ENCODE data around the gene GNG11. TPM values are rescaled to one million over a fixed set of nuclear protein-coding genes. Genes with fewer than 3 reads are reported as not detected.

GNG11 gene
- total and polyA plus RNA-seq, 10 of the 15 experiments (the other 5 are each of a cell fraction or from before 2014, with no cell fraction given): 0.15 to 2.4 (median 0.84) TPM

DNA sequence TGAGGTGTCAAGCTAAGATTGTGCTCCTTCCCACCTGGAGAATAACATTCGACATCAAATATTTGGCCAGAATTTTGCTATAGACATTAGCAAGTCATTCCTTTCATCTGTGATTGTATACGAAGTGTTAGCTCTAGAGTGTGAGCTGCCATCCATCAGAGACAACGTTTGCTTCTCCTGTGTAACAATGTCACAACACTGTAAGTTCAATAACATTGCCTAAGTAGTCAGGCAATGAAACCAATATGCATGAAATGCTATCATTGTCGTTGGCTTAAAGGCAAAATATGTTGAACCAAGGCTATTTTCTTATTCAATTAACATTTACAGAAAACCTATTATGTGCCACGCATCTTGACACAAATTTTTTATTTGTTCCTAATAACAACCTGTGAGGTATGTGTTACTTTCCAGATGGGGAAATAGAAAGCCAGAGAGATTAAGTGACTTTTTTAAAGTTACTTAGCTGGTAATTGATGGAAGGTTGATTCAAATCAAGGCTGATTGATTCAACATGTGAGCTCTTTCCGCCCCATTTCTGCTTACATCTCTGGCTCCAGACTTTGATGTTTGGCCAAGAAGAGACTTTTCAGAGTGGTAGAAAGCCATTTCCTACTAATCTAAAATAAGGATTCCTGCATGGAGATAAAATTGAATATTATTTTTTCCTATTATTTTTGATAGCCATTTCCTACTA is 50.6 kb downstream of the GNG11 start:
- 75% methylated on average over 6 of the region's 6 CpGs for WGBS (ENCODE audit: insufficient coverage, insufficient replicate concordance, low lambda C conversion rate, missing lambda C conversion rate)
- CTCF ChIA-PET: interaction anchor here (1.5 kb wide), 1 partner anchor 9 kb away, joined by 4 read pairs; no protein-coding TSS in a partner anchor
- Histone ChIP-seq H3K9ac (ENCODE audit: control insufficient read depth, insufficient read depth, low read length) (no peak overlapping the region), H3K79me2 (ENCODE audit: control insufficient read depth, insufficient read depth, low read length) (no peaks in the 10 kb centered on the region), H2AFZ (ENCODE audit: control insufficient read depth, low read depth, low read length) (no peak overlapping the region), H3K27me3 (replicated peaks in 1 of 2; ENCODE audit: control insufficient read depth in 2 of 2, insufficient read depth in 2 of 2, low read length in 1 of 2) (no peaks in the 10 kb centered on the region), H3K27ac (ENCODE audit: control insufficient read depth, insufficient read depth) (no peak overlapping the region), H4K20me1 (ENCODE audit: control insufficient read depth, insufficient read depth) (no peaks in the 10 kb centered on the region), H3K4me2 (ENCODE audit: control insufficient read depth, insufficient read depth) (no peak overlapping the region), H3K4me1 (ENCODE audit: control insufficient read depth, insufficient read depth, low read length) (no peaks in the 10 kb centered on the region), H3K36me3 (ENCODE audit: control insufficient read depth in 2 of 2, insufficient read depth in 2 of 2, low read length in 1 of 2) (no peaks in the 10 kb centered on the region), H3K4me3 (no peak overlapping the region), H3K9me3 (replicated peaks; ENCODE audit: control insufficient read depth, insufficient read depth, low read length) (no peaks in the 10 kb centered on the region)
- BruUV-seq (replicated peaks): no TSS peak
- DNase-seq (ENCODE audit: low read depth, low spot score) (no peak), ATAC-seq (no peak), FAIRE-seq (no peak)
- in situ Hi-C loops (cut with MboI): no loop called here
- RAD21 ChIA-PET (ENCODE audit: unreplicated experiment): interaction anchor here (1.2 to 1.5 kb wide), 2 partner anchors 12 to 69 kb away, joined by 3 to 4 read pairs; no protein-coding TSS in a partner anchor
- no peak for TF ChIP-seq GATAD2B (conservative IDR thresholded peaks at IDR 0.05; ENCODE audit: low read depth)
- POLR2A ChIA-PET: interaction anchor here (0.6 kb wide), 1 partner anchor 234 kb away, joined by 4 read pairs; no protein-coding TSS in a partner anchor
- intact Hi-C loops (cut with micrococcal nuclease; ENCODE audit: unreplicated experiment): no loop called here
- SMC1A ChIA-PET (ENCODE audit: uncharacterized antibody, unreplicated experiment): interaction anchor here (1.0 to 2.0 kb wide), 7 partner anchors 9 to 203 kb away, joined by 3 to 7 read pairs (median 3); no protein-coding TSS in a partner anchor

DNA sequence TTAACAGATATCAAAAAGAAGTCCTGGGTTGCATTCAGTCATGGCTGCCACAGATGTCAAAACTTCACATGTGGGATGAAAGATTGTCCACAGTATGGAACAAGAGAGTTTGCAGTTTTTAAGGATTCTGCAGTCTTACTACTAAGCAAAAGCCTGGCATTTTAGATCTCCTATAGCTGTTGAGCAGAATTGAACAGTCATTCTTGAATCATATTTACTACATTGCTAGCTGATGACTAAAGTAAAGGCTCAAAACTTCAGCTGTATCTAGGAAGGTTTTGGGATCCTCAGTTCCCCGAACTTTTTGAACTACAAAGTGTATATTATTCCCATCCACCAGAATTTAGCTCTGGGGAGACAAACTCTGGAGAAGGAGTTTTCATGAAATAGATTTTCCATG is 51.6 kb downstream of the GNG11 start:
- TF ChIP-seq, protein P1, sequence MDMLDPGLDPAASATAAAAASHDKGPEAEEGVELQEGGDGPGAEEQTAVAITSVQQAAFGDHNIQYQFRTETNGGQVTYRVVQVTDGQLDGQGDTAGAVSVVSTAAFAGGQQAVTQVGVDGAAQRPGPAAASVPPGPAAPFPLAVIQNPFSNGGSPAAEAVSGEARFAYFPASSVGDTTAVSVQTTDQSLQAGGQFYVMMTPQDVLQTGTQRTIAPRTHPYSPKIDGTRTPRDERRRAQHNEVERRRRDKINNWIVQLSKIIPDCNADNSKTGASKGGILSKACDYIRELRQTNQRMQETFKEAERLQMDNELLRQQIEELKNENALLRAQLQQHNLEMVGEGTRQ (IDR thresholded peaks at IDR 0.05; ENCODE audit: borderline replicate concordance, low read depth, low read length): no peak
- TF ChIP-seq CHD2 (IDR thresholded peaks at IDR 0.05; ENCODE audit: borderline replicate concordance, low read depth, low read length) (no peak), POLR2AphosphoS5 (IDR thresholded peaks at IDR 0.05; ENCODE audit: low read length) (no peak), NBN (IDR thresholded peaks at IDR 0.05) (no peak), TARDBP (IDR thresholded peaks at IDR 0.05; ENCODE audit: borderline replicate concordance) (no peak), RBBP5 (conservative IDR thresholded peaks at IDR 0.05) (no peak), SMAD1 (IDR thresholded peaks at IDR 0.05; ENCODE audit: low read depth, partially characterized antibody) (no peak), POU2F2 (IDR thresholded peaks at IDR 0.05; ENCODE audit: borderline replicate concordance, low read depth, low read length) (no peak), NFXL1 (IDR thresholded peaks at IDR 0.05; ENCODE audit: borderline replicate concordance) (no peak), SPI1 (IDR thresholded peaks at IDR 0.05; ENCODE audit: borderline replicate concordance, insufficient read depth, low read depth, low read length) (no peak)
- TF ChIP-seq, protein P2, sequence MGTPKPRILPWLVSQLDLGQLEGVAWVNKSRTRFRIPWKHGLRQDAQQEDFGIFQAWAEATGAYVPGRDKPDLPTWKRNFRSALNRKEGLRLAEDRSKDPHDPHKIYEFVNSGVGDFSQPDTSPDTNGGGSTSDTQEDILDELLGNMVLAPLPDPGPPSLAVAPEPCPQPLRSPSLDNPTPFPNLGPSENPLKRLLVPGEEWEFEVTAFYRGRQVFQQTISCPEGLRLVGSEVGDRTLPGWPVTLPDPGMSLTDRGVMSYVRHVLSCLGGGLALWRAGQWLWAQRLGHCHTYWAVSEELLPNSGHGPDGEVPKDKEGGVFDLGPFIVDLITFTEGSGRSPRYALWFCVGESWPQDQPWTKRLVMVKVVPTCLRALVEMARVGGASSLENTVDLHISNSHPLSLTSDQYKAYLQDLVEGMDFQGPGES (IDR thresholded peaks at IDR 0.05): no peak
- TF ChIP-seq, protein P3, sequence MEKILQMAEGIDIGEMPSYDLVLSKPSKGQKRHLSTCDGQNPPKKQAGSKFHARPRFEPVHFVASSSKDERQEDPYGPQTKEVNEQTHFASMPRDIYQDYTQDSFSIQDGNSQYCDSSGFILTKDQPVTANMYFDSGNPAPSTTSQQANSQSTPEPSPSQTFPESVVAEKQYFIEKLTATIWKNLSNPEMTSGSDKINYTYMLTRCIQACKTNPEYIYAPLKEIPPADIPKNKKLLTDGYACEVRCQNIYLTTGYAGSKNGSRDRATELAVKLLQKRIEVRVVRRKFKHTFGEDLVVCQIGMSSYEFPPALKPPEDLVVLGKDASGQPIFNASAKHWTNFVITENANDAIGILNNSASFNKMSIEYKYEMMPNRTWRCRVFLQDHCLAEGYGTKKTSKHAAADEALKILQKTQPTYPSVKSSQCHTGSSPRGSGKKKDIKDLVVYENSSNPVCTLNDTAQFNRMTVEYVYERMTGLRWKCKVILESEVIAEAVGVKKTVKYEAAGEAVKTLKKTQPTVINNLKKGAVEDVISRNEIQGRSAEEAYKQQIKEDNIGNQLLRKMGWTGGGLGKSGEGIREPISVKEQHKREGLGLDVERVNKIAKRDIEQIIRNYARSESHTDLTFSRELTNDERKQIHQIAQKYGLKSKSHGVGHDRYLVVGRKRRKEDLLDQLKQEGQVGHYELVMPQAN (conservative IDR thresholded peaks at IDR 0.05): no peak
- no peaks in the 10 kb centered on the region for H3K4me1 ChIP-seq (ENCODE audit: control insufficient read depth, insufficient read depth, low read length)
- DNase-seq (ENCODE audit: low read depth, low spot score) (no peak), ATAC-seq (no peak), FAIRE-seq (no peak)
- ChIA-PET CTCF (interaction anchor here (1.5 kb wide), 1 partner anchor 9 kb away, joined by 4 read pairs; no protein-coding TSS in a partner anchor), RAD21 (ENCODE audit: unreplicated experiment) (no interaction called here), SMC1A (ENCODE audit: uncharacterized antibody, unreplicated experiment) (interaction anchor here (1.0 to 1.4 kb wide), 4 partner anchors 14 to 114 kb away, joined by 3 to 5 read pairs (median 3); no protein-coding TSS in a partner anchor), POLR2A (no interaction called here)
- no peaks in the 10 kb centered on the region for H4K20me1 ChIP-seq (ENCODE audit: control insufficient read depth, insufficient read depth)
- no peak overlapping the region for H3K4me2 ChIP-seq (ENCODE audit: control insufficient read depth, insufficient read depth)
- no peak overlapping the region for H3K27ac ChIP-seq (ENCODE audit: control insufficient read depth, insufficient read depth)
- no peak overlapping the region for H2AFZ ChIP-seq (ENCODE audit: control insufficient read depth, low read depth, low read length)
- no peaks in the 10 kb centered on the region for H3K36me3 ChIP-seq (ENCODE audit: control insufficient read depth in 2 of 2, insufficient read depth in 2 of 2, low read length in 1 of 2)
- no peak overlapping the region for H3K4me3 ChIP-seq
- H3K9ac ChIP-seq (ENCODE audit: control insufficient read depth, insufficient read depth, low read length): no peak overlapping the region
- BruUV-seq (replicated peaks): no TSS peak
- H3K79me2 ChIP-seq (ENCODE audit: control insufficient read depth, insufficient read depth, low read length): no peaks in the 10 kb centered on the region
- H3K27me3 ChIP-seq (replicated peaks in 1 of 2; ENCODE audit: control insufficient read depth in 2 of 2, insufficient read depth in 2 of 2, low read length in 1 of 2): no peaks in the 10 kb centered on the region
- intact Hi-C loops (cut with micrococcal nuclease; ENCODE audit: unreplicated experiment) (no loop called here), in situ Hi-C loops (cut with MboI) (no loop called here)
- WGBS (ENCODE audit: insufficient coverage, insufficient replicate concordance, low lambda C conversion rate, missing lambda C conversion rate): 64% methylated on average over 1 of the region's 1 CpG
- no peaks in the 10 kb centered on the region for H3K9me3 ChIP-seq (replicated peaks; ENCODE audit: control insufficient read depth, insufficient read depth, low read length)

Data from GM12878 (cell line).